Lower leg skin (tissue), 3 donors: ENCODE data around the gene GATAD2B.

Source experiments
- CTCF ChIP-seq, 3 donors: fragments of 450-650 bp; IDR thresholded peaks; one replicate each; pipeline ENCODE4 v1.5.1; 2016; ENCODE audit warnings: antibody characterized with exemption in 3 of 3, mild to moderate bottlenecking in 3 of 3, moderate library complexity in 2 of 3
- POLR2A ChIP-seq, 2 donors: fragments of 450-650 bp; IDR thresholded peaks; one replicate each; pipeline ENCODE4 v1.6.1; 2016 to 2017; ENCODE audit warnings: antibody characterized with exemption in 2 of 2, mild to moderate bottlenecking in 1 of 2, moderate library complexity in 1 of 2

- TF ChIP-seq CTCF (IDR thresholded peaks at IDR 0.05): no peak
- no peak for TF ChIP-seq POLR2A (IDR thresholded peaks at IDR 0.05)
Measured at GRCh38 chr1:153886127-153886526, 36.6 kb downstream of the GATAD2B start.
